ENCODE measurements around the gene RALGDS. TPM values are rescaled to one million over a fixed set of nuclear protein-coding genes. Genes with fewer than 3 reads are reported as not detected.

RALGDS gene
- total and polyA plus RNA-seq, 2 of the 13 experiments (the other 11 are each of a cell fraction or from before 2014, with no cell fraction given): 12.9 to 25.5 TPM

DNA sequence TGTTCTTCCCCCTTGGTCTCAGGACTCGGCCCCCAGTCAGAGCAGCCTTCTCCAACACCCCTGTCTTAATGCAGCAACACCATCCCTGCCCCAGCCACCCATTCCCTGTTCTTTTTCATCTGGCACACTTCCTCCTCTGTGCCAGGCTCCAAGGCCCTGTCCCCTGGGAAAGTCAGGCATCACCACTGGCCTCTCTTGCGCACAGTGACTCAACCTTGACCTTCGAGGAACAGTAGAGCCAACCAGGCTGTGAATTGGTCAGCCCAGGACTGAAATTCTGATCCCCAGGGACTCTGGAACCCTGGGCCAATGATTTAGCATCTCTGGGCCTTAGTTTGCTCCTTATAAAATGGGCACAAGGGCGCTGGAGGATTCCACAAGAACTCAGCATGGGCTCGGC is 10.5 kb upstream of the RALGDS start:
- Histone ChIP-seq H3K36me3 (replicated peaks in 1 of 2; ENCODE audit: control insufficient read depth in 1 of 2, insufficient read depth in 2 of 2, low read length in 2 of 2) (no peaks in the 10 kb centered on the region; a peak in 1 of 5 replicates), H3K4me3 (replicated peaks in 1 of 3; ENCODE audit: insufficient read depth in 1 of 3, low read depth in 2 of 3, low read length in 3 of 3) (no peak overlapping the region), H3K27me3 (ENCODE audit: control insufficient read depth in 1 of 2, insufficient read depth in 2 of 2, low read length in 2 of 2) (no peaks in the 10 kb centered on the region), H3K4me1 (ENCODE audit: insufficient read depth, low read length) (peaks cover 31% of the 10 kb centered on the region), H3K27ac (ENCODE audit: extremely low read length, insufficient read depth, low read length) (no peak overlapping the region), H4K20me1 (ENCODE audit: insufficient read depth, low read length) (no peaks in the 10 kb centered on the region), H3K4me2 (ENCODE audit: low read depth, low read length) (no peak overlapping the region), H2AFZ (ENCODE audit: low read length) (no peak overlapping the region), H3K79me2 (ENCODE audit: insufficient read depth, low read length) (peaks cover 11% of the 10 kb centered on the region), H3K9me3 (ENCODE audit: low read length) (no peaks in the 10 kb centered on the region), H3K9ac (ENCODE audit: insufficient read depth, low read depth, low read length) (no peak overlapping the region)
- no TSS peak for BruUV-seq (replicated peaks)
- 94% methylated on average over 5 of the region's 5 CpGs for WGBS (ENCODE audit: low lambda C conversion rate)
- in situ Hi-C loops (cut with HindIII; ENCODE audit: extremely low pct_ligation_motif_present, low pct_unique_long_range_greater_than_20kb) (no loop called here), intact Hi-C loops (cut with micrococcal nuclease; ENCODE audit: unreplicated experiment) (no loop called here)
- CTCF ChIA-PET (ENCODE audit: low intra/inter-chr PET ratio, low total read pairs): no interaction called here
- no peak for DNase-seq (ENCODE audit: low spot score)
- FAIRE-seq: no peak
- ATAC-seq: no peak
- POLR2A ChIA-PET: interaction anchor here (1.5 kb wide), 1 partner anchor 101 kb away, joined by 3 read pairs; the partner anchor contains the start of gene GTF3C5
- no peak for TF ChIP-seq ZNF260 (CRISPR knock-in tag; IDR thresholded peaks at IDR 0.05; ENCODE audit: borderline replicate concordance, low read depth)
- no peak for TF ChIP-seq ZNF282 (IDR thresholded peaks at IDR 0.05; ENCODE audit: partially characterized antibody)
- TF ChIP-seq ZNF484 (CRISPR knock-in tag; IDR thresholded peaks at IDR 0.05; ENCODE audit: borderline replicate concordance, low read depth): no peak
- TF ChIP-seq SAP130 (CRISPR knock-in tag; IDR thresholded peaks at IDR 0.05; ENCODE audit: low read depth): no peak
- no peak for TF ChIP-seq ZNF33B (CRISPR knock-in tag; IDR thresholded peaks at IDR 0.05)
- no peak for TF ChIP-seq SNAI1 (CRISPR knock-in tag; IDR thresholded peaks at IDR 0.05; ENCODE audit: borderline replicate concordance)
- no peak for TF ChIP-seq PATZ1 (CRISPR knock-in tag; IDR thresholded peaks at IDR 0.05)
- no peak for TF ChIP-seq ADNP (CRISPR knock-in tag; IDR thresholded peaks at IDR 0.05)
- TF ChIP-seq, protein P1, sequence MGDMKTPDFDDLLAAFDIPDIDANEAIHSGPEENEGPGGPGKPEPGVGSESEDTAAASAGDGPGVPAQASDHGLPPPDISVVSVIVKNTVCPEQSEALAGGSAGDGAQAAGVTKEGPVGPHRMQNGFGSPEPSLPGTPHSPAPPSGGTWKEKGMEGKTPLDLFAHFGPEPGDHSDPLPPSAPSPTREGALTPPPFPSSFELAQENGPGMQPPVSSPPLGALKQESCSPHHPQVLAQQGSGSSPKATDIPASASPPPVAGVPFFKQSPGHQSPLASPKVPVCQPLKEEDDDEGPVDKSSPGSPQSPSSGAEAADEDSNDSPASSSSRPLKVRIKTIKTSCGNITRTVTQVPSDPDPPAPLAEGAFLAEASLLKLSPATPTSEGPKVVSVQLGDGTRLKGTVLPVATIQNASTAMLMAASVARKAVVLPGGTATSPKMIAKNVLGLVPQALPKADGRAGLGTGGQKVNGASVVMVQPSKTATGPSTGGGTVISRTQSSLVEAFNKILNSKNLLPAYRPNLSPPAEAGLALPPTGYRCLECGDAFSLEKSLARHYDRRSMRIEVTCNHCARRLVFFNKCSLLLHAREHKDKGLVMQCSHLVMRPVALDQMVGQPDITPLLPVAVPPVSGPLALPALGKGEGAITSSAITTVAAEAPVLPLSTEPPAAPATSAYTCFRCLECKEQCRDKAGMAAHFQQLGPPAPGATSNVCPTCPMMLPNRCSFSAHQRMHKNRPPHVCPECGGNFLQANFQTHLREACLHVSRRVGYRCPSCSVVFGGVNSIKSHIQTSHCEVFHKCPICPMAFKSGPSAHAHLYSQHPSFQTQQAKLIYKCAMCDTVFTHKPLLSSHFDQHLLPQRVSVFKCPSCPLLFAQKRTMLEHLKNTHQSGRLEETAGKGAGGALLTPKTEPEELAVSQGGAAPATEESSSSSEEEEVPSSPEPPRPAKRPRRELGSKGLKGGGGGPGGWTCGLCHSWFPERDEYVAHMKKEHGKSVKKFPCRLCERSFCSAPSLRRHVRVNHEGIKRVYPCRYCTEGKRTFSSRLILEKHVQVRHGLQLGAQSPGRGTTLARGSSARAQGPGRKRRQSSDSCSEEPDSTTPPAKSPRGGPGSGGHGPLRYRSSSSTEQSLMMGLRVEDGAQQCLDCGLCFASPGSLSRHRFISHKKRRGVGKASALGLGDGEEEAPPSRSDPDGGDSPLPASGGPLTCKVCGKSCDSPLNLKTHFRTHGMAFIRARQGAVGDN (CRISPR knock-in tag; IDR thresholded peaks at IDR 0.05): no peak
- TF ChIP-seq ZNF577 (CRISPR knock-in tag; IDR thresholded peaks at IDR 0.05; ENCODE audit: borderline replicate concordance, low read depth): no peak
- TF ChIP-seq ZNF883 (CRISPR knock-in tag; IDR thresholded peaks at IDR 0.05; ENCODE audit: not compliant biosample characterization): no peak
- TF ChIP-seq, protein P2, sequence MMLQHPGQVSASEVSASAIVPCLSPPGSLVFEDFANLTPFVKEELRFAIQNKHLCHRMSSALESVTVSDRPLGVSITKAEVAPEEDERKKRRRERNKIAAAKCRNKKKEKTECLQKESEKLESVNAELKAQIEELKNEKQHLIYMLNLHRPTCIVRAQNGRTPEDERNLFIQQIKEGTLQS (CRISPR knock-in tag; IDR thresholded peaks at IDR 0.05): no peak
- no peak for TF ChIP-seq THAP11 (CRISPR knock-in tag; IDR thresholded peaks at IDR 0.05)
- TF ChIP-seq ZBTB49 (CRISPR knock-in tag; IDR thresholded peaks at IDR 0.05; ENCODE audit: borderline replicate concordance): no peak
